B cell (primary cell): ENCODE measurements around the gene ENTREP3.

Experiments
- EZH2 ChIP-seq: IDR thresholded peaks from 2 replicates; pipeline ENCODE4 v1.6.1; 2012; ENCODE audit warnings: borderline replicate concordance, low read depth, mild to moderate bottlenecking, moderate library complexity, low read length; ENCODE audit not compliant: insufficient read depth, poor library complexity, severe bottlenecking
- TF ChIP-seq, protein P1 (sequence below): fragments of 200-600 bp; IDR thresholded peaks from one replicate; pipeline ENCODE4 v1.8.0; 2022; ENCODE audit warnings: antibody characterized with exemption, mild to moderate bottlenecking

DNA sequence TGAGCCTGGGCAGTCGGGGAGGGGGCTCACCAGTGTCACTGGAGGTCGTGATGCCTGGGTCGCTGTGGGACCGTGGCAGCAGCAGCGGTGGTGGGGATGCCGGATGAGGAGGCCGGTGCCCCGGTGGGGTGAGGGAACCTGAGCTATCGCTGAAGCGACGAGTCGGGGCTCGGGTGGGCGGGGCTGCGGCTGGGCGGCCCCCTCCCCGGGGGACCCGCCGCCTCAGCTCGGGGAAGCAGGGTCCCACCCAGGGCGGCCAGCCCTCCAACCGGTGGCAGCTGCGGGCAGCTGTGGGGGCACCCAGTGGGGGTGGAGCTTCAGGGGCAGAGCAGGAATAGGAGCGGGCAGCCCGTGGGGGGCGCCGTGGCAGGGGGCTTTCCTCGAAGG lies 5.0 kb downstream of the ENTREP3 start:
- TF ChIP-seq, protein P1, sequence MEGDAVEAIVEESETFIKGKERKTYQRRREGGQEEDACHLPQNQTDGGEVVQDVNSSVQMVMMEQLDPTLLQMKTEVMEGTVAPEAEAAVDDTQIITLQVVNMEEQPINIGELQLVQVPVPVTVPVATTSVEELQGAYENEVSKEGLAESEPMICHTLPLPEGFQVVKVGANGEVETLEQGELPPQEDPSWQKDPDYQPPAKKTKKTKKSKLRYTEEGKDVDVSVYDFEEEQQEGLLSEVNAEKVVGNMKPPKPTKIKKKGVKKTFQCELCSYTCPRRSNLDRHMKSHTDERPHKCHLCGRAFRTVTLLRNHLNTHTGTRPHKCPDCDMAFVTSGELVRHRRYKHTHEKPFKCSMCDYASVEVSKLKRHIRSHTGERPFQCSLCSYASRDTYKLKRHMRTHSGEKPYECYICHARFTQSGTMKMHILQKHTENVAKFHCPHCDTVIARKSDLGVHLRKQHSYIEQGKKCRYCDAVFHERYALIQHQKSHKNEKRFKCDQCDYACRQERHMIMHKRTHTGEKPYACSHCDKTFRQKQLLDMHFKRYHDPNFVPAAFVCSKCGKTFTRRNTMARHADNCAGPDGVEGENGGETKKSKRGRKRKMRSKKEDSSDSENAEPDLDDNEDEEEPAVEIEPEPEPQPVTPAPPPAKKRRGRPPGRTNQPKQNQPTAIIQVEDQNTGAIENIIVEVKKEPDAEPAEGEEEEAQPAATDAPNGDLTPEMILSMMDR = no peak
- no peak for TF ChIP-seq EZH2
